Colonic mucosa (tissue), 4 donors: Measurements from ENCODE around the gene PSMA2. TPM values are rescaled to one million over a fixed set of nuclear protein-coding genes. Genes with fewer than 3 reads are reported as not detected.

ENCODE experiments used
- DNase-seq: peaks from one replicate; pipeline ENCODE4 v3.0.0-alpha.2; 2020
- H3K27ac ChIP-seq: fragments of 200-600 bp; one replicate; pipeline ENCODE4 v1.8.0; 2021
- H3K27me3 ChIP-seq: fragments of 200-600 bp; one replicate; pipeline ENCODE4 v1.8.0; 2021
- H3K36me3 ChIP-seq: fragments of 200-600 bp; one replicate; pipeline ENCODE4 v1.8.0; 2021
- H3K4me1 ChIP-seq: fragments of 200-600 bp; one replicate; pipeline ENCODE4 v1.8.0; 2021; ENCODE audit warnings: mild to moderate bottlenecking
- H3K4me3 ChIP-seq: fragments of 200-600 bp; one replicate; pipeline ENCODE4 v1.8.0; 2021
- H3K9ac ChIP-seq, 2 donors: one replicate each; pipeline ENCODE4 v1.7.0; 2013; ENCODE audit warnings: control low read depth in 2 of 2, low read depth in 2 of 2, low read length in 2 of 2
- H3K9me3 ChIP-seq: fragments of 200-600 bp; one replicate; pipeline ENCODE4 v1.8.0; 2021
- CTCF ChIP-seq: fragments of 200-600 bp; IDR thresholded peaks from one replicate; pipeline ENCODE4 v1.8.0; 2022; ENCODE audit warnings: antibody characterized with exemption, mild to moderate bottlenecking
- intact Hi-C: fragments of 100-400 bp; cut with DNase I; formaldehyde crosslinking; loops from one replicate; pipeline ENCODE4 v1.14.1; 2022
- total RNA-seq, 2 donors: library from RNA; stranded (reverse); fragmentation: NEBNext Ultra II Directional in 1 of 2; extraction: Animal tissue kit (Norgen Biotek cat#: 25700) in 1 of 2; gene quantifications; one replicate each; pipeline ENCODE4 v1.2.1, GENCODE V29; 2021
- donor health status: healthy.
- donor health status: DM: no; HTN: no; CAD: no.
- donor health status: DM: no; HTN: no; CAD: no.

The PSMA2 gene
- total RNA-seq, 2 donors from 2014 or later: 91.1 to 113 TPM

DNA sequence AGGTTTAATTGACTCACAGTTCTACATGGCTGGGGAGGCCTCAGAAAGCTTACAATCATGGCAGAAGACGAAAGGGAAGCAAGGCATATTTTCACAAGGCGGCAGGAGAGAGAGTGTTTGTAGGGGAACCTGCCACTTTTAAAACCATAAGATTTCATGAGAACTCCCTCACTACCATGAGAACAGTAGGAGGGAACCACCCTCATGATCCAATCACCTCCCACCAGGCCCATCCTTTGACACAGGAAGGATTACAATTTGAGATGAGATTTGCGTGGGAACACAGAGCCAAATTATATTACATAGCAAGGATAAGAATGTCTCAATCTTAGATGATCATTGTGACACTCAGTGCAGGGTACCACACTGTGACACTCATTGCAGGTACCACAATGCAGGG is 44.4 kb upstream of the PSMA2 start:
- Histone ChIP-seq H3K9ac (no peak overlapping the region), H3K36me3 (no peaks in the 10 kb centered on the region), H3K4me1 (no peaks in the 10 kb centered on the region), H3K27me3 (no peaks in the 10 kb centered on the region), H3K9me3 (no peaks in the 10 kb centered on the region), H3K27ac (no peak overlapping the region), H3K4me3 (no peak overlapping the region)
- intact Hi-C loops: no loop called here
- DNase-seq: no peak
- TF ChIP-seq CTCF: no peak

DNA sequence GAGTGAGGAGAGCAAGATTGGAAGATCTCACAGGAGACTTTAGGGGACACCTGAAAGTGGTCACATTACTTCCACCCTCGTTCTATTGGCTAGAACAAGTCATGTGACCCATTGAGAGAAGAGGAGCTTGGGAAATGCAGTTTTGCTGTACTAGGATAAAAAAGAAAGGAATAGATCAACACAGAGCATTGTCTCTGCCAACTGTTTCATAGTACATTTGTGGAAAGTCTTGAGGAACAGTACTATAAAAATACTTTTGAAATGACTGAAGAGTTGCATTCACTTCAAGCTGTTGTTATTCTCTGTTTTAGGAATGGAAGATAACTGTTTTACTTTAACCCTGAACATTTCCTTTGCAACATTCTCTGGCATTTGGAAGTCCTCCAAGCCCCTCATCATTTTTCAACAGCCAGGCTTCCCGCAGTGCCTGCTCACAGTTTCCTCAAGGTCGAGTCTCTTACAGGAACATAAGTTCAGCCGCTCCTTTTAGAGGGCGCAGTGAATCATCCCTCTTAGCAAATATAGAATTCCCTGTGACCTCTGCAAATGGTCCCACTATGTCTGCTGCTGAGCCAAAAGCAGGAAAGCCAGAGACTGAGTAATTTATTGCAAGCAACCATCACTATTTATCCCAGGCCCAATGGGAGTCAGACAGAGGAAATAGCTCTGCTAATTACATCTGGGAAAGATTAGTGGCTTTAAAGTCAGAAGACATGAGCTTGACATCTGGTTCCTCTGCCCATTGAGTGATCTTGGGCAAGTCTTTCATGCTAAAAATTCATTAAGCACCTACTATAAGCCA is 40.9 kb upstream of the PSMA2 start:
- no peaks in the 10 kb centered on the region for H3K27me3 ChIP-seq
- peak; percentile 20 for DNase-seq
- no peaks in the 10 kb centered on the region for H3K9me3 ChIP-seq
- TF ChIP-seq CTCF: no peak
- no peaks in the 10 kb centered on the region for H3K36me3 ChIP-seq
- H3K4me3 ChIP-seq: no peak overlapping the region
- peak overlapping the region; percentile 41 for H3K27ac ChIP-seq
- intact Hi-C loops: no loop called here
- H3K4me1 ChIP-seq: no peaks in the 10 kb centered on the region
- H3K9ac ChIP-seq: no peak overlapping the region

GRCh38 chr7:42967391-42967790 is 35.4 kb upstream of the PSMA2 start:
- intact Hi-C loops: no loop called here
- H3K9ac ChIP-seq: no peak overlapping the region
- DNase-seq: no peak
- H3K36me3 ChIP-seq: no peaks in the 10 kb centered on the region
- H3K4me1 ChIP-seq: no peaks in the 10 kb centered on the region
- H3K27me3 ChIP-seq: no peaks in the 10 kb centered on the region
- TF ChIP-seq CTCF: no peak
- H3K27ac ChIP-seq: no peak overlapping the region
- H3K9me3 ChIP-seq: no peaks in the 10 kb centered on the region
- H3K4me3 ChIP-seq: no peak overlapping the region

- TF ChIP-seq CTCF: no peak
- no peaks in the 10 kb centered on the region for H3K9me3 ChIP-seq
- no peak overlapping the region for H3K27ac ChIP-seq
- H3K36me3 ChIP-seq: no peaks in the 10 kb centered on the region
- H3K4me3 ChIP-seq: no peak overlapping the region
- H3K9ac ChIP-seq: no peak overlapping the region
- no peaks in the 10 kb centered on the region for H3K27me3 ChIP-seq
- H3K4me1 ChIP-seq: no peaks in the 10 kb centered on the region
- intact Hi-C loops: no loop called here
- no peak for DNase-seq
These were observed 33.2 kb upstream of the PSMA2 start for GRCh38 chr7:42964849-42965805.

DNA sequence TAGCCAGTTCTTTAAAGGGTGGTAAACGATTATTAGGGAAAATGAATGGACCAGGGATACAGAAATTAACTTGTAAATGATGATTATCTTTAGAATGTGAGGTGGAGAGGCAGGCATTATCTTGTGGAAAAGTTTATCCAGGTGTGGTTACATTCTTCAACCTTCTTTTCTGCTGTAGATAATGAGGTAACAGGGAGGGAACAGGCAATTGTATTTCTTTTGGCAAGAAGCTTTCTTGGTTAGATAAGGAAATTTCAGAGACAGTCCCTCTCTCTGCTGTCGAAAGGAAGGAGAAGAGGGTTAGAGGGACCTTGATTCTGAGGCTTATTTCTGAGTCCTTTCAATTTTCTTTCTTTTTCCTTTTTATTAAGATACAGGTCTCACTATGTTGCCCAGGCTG is 32.3 kb upstream of the PSMA2 start:
- no peak overlapping the region for H3K9ac ChIP-seq
- H3K4me1 ChIP-seq: no peaks in the 10 kb centered on the region
- H3K27ac ChIP-seq: no peak overlapping the region
- DNase-seq: no peak
- TF ChIP-seq CTCF: no peak
- no peaks in the 10 kb centered on the region for H3K36me3 ChIP-seq
- H3K27me3 ChIP-seq: no peaks in the 10 kb centered on the region
- no peak overlapping the region for H3K4me3 ChIP-seq
- H3K9me3 ChIP-seq: no peaks in the 10 kb centered on the region
- intact Hi-C loops: no loop called here
